ENCODE data around the gene RAP1GDS1.

DNA sequence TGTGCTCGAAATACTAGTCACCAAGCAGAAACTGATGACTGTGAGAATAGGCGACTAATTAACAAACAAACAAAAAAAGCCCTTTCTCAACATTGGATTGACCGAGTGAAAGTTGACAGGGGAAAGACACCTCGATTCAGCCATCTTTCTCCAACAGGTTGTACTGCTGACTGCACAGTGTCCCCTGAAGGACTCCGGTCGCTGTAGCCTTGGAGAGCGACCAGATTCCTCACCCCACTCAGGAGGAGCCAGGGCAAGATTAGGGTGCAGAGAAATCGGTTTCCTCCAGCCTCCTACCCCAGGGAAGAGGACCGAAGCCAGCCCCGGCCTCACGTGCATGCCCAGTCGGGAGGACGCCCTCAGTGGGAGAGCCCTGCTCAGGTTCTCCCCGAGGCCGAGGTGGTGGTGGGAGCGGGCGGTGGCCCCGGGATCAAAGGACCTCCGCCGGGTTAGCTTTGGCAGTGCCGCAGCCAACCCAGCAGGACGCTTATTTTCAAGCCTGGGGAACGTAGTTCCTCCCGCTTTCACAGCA is 1.1 kb upstream of the RAP1GDS1 start:
- TF ChIP-seq CTCF (IDR thresholded peaks at IDR 0.05) (no peak), POLR2A (IDR thresholded peaks at IDR 0.05) (no peak)

Measured in adrenal gland (tissue), 5 donors.